Inflammatory macrophage treated with lipopolysaccharide for 1 hour (primary cell): Measurements from ENCODE around the gene AWAT2.

Experiments
- DNase-seq, 2 donors: peaks; one replicate each; pipeline ENCODE4 v3.0.0-alpha.2; 2020 to 2022

The AWAT2 gene

GRCh38 chrX:70049925-70050324, at the start of gene AWAT2:
Gene AWAT2 (minus strand): TSS chrX:70049938. CDS start chrX:70049932, 6 bp downstream.
- DNase-seq, result peak; percentile 3 to 55

GRCh38 chrX:70096052-70096451, 46.3 kb upstream of the AWAT2 start:
- DNase-seq, result no peak

- no peak for DNase-seq
These were observed 42.5 kb upstream of the AWAT2 start for GRCh38 chrX:70092247-70092646.

GRCh38 chrX:70089604-70090297, 40.0 kb upstream of the AWAT2 start:
- DNase-seq, result no peak

- DNase-seq, result no peak
These were observed 39.0 kb upstream of the AWAT2 start for GRCh38 chrX:70088751-70089150.

- DNase-seq, result no peak
These were observed 38.3 kb upstream of the AWAT2 start for GRCh38 chrX:70087857-70088630.

GRCh38 chrX:70084592-70085240, 35.0 kb upstream of the AWAT2 start:
- no peak for DNase-seq

GRCh38 chrX:70082723-70083122, 33.0 kb upstream of the AWAT2 start:
- no peak for DNase-seq

- DNase-seq, result no peak
These were observed 30.1 kb upstream of the AWAT2 start for GRCh38 chrX:70079870-70080269.

GRCh38 chrX:70079297-70079696, 29.6 kb upstream of the AWAT2 start:
- DNase-seq, result no peak

- DNase-seq, result no peak
These were observed 16.9 kb upstream of the AWAT2 start for GRCh38 chrX:70066646-70067045.

- DNase-seq, result no peak
These were observed 13.3 kb upstream of the AWAT2 start for GRCh38 chrX:70062961-70063550.

- DNase-seq, result no peak
These were observed 12.3 kb upstream of the AWAT2 start, which contains the start of gene OTUD6A for GRCh38 chrX:70062076-70062475. Gene OTUD6A (plus strand): TSS chrX:70062457. CDS start chrX:70062525, 68 bp downstream.

- DNase-seq, result no peak
These were observed 4.7 kb upstream of the AWAT2 start for GRCh38 chrX:70054391-70054790.

- no peak for DNase-seq
These were observed 3.3 kb upstream of the AWAT2 start for GRCh38 chrX:70052895-70053615.

- DNase-seq, result no peak
These were observed 332 bp downstream of the AWAT2 start for GRCh38 chrX:70049406-70049805.

GRCh38 chrX:70046978-70047377, 2.8 kb downstream of the AWAT2 start:
- no peak for DNase-seq

- DNase-seq, result no peak
These were observed 5.0 kb downstream of the AWAT2 start for GRCh38 chrX:70044541-70045245.

- DNase-seq, result no peak
These were observed 6.1 kb downstream of the AWAT2 start for GRCh38 chrX:70043685-70044084.

- DNase-seq, result no peak
These were observed 7.1 kb downstream of the AWAT2 start for GRCh38 chrX:70042399-70043371.

- DNase-seq, result no peak
These were observed 7.7 kb downstream of the AWAT2 start for GRCh38 chrX:70041993-70042392.
